Activated T-cell treated with anti-CD3 and anti-CD28 coated beads for 48 hours (primary cell): Measurements from ENCODE around the gene METRN.
A peak's percentile ranks its signal among the peaks of the same experiment; 100 is the strongest.

Experiments
- DNase-seq: peaks from one replicate; pipeline ENCODE4 v3.0.0-alpha.2; 2020; ENCODE audit warnings: low read depth

METRN gene

GRCh38 chr16:714558-715476, at the start of gene METRN:
TSS of gene METRN (plus strand) at chr16:715118. CDS start at chr16:715290, 172 bp downstream.
- DNase-seq, result peak; percentile 91

- no peak for DNase-seq
Measured at GRCh38 chr16:666572-666971, 48.3 kb upstream of the METRN start.

GRCh38 chr16:667113-667779, 47.7 kb upstream of the METRN start:
- DNase-seq, result no peak

- peak; percentile 97 for DNase-seq
Measured at GRCh38 chr16:667780-668518, 47.0 kb upstream of the METRN start, which contains the start of gene RHOT2. TSS of gene RHOT2 (plus strand) at chr16:668132. CDS start at chr16:668200, 68 bp downstream.

GRCh38 chr16:668519-669171, 46.3 kb upstream of the METRN start:
- DNase-seq, result no peak

GRCh38 chr16:669666-670065, 45.3 kb upstream of the METRN start:
- no peak for DNase-seq

- DNase-seq, result no peak
Measured at GRCh38 chr16:670485-671352, 44.2 kb upstream of the METRN start.

- DNase-seq, result no peak
Measured at GRCh38 chr16:671353-672131, 43.4 kb upstream of the METRN start.

- no peak for DNase-seq
Measured at GRCh38 chr16:672371-672770, 42.5 kb upstream of the METRN start.

GRCh38 chr16:672851-673250, 42.1 kb upstream of the METRN start:
- no peak for DNase-seq

- no peak for DNase-seq
Measured at GRCh38 chr16:673399-673991, 41.4 kb upstream of the METRN start.

- DNase-seq, result no peak
Measured at GRCh38 chr16:674214-674881, 40.6 kb upstream of the METRN start.

- DNase-seq, result no peak
Measured at GRCh38 chr16:674968-675883, 39.7 kb upstream of the METRN start, which contains the start of gene RHBDL1. TSS of gene RHBDL1 (plus strand) at chr16:675671. CDS start at chr16:675791, 120 bp downstream.

- DNase-seq, result no peak
Measured at GRCh38 chr16:675884-676564, 38.9 kb upstream of the METRN start.

GRCh38 chr16:676565-676902, 38.4 kb upstream of the METRN start:
- DNase-seq, result no peak

GRCh38 chr16:676913-677312, 38.0 kb upstream of the METRN start:
- no peak for DNase-seq
